Activated CD8-positive, alpha-beta memory T cell treated with anti-CD3 and anti-CD28 coated beads, Interleukin-2, amount 50 U/mL, for 1 hour (primary cell): ENCODE data around the gene SASH3.
A peak's percentile ranks its signal among the peaks of the same experiment; 100 is the strongest.

Source experiments
- DNase-seq: peaks from one replicate; pipeline ENCODE4 v3.0.0-alpha.2; 2020; ENCODE audit errors: extremely low read depth

The SASH3 gene

DNA sequence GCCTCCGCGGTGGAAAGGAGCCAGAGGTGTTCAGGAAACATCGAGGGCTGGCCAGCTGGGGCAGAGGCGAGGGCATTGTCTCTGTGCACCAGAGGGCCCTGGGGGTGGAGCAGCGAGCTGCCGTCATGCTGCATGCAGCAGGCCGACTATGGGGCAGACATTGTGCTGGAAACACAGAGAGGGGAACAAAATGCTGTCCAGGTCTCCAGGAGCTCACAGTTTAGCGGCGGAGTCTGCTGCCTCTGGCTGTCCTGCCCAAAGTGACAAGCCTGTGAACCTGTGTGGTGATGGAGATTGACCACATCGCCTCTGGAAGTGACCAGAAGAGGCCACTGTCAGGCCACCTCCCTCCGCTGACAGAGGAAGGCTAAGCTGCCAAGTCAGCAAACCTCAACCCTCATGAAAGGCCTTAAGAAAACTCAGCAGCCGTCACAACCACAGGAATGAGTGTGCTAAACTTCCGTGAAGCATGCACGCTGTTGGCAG, 20.1 kb upstream of the SASH3 start:
- no peak for DNase-seq

DNA sequence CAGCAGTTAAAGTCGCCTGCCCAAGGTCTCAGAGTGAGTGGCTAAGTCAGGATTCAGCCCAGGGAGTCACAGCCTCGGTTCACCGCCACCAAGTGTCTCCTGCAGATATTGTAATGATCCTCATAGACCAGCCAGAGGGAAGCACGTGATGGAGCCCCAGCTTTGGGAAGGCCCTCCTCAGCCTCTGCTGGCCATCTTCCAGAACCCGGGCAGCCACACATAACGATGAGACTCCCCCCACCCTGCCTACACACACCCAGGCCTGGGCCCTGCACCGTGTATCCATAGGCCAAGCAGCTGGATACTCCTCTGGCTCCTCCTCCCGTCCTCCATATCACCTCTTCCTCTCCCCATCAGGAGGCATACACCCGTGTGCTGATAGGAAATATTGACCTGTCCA, 19.6 kb upstream of the SASH3 start:
- no peak for DNase-seq

- no peak for DNase-seq
Observed at GRCh38 chrX:129760981-129761380, 18.8 kb upstream of the SASH3 start.

DNA sequence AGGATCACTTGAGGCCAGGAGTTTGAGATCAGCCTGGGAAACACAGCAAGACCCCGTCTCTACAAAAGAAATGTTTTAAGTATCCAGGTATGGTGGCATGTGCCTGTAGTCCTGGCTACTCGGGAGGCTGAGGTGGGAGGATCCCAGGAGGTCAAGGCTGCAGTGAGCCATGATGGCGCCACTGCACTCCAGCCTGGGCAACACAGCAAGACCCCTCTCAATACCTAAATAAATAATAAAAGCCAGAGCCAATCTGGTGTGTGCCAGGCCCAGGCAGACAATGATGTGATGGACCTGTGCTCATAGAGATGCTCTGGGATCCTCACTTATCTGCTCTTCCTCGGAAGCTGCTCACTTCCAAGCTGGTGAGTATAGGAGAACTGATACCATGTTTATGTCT, 18.2 kb upstream of the SASH3 start:
- DNase-seq, result no peak

- DNase-seq, result no peak
Observed at GRCh38 chrX:129762448-129762847, 17.3 kb upstream of the SASH3 start.

GRCh38 chrX:129763666-129764065, 16.1 kb upstream of the SASH3 start:
- DNase-seq, result no peak

DNA sequence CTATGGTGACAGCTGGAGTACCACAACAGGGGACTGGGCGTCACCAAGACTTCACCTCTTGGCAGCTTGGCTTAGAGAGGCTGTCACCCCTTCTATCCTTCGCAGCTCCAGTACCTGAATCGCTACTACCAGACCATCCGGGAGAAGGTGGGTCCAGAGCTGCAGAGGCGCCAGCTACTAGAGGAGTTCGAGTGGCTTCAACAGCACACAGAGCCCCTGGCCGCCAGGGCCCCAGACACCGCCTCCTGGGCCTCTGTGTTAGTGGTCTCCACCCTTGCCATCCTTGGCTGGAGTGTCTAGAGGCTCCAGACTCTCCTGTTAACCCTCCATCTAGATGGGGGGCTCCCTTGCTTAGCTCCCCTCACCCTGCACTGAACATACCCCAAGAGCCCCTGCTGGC, 11.6 kb upstream of the SASH3 start:
- DNase-seq, result no peak

- DNase-seq, result no peak
Observed at GRCh38 chrX:129768586-129769466, 10.9 kb upstream of the SASH3 start.

- DNase-seq, result peak; percentile 48
Observed at GRCh38 chrX:129769467-129770154, 10.1 kb upstream of the SASH3 start.

DNA sequence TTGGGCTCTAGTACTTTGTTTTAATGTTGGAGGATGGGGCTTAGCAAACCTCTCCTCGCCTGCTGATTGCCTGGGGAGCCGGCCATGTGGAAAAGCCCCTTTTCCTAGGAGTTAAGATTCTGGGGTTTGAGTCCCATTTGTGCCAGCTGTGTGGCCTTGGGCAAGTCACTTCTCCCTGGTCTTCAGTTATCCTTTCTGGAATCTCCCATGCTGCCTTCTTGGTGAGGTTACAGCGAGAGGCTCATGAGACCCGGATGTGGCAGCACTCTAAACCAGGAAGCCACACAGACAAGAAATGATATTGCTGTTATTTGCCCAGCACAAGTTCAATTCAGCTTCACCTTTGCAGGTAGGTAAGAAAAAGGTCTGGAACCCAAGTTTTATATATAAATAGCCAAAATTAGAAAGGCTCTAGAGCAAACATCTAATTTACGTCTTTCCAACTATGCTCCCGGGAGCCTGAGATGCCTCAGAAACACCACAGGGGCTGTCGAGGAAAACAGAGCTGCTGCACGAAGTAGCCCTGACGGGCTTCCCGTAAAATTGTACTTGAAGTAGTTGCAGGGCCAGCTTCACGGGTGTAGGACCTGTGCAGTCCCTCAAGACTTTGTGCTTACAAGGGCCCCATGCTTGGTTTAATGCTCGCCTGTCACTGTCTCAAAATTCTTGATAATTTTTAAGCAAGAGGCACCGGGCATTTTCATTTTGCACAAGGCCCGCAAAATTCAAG, 8.3 kb upstream of the SASH3 start:
- no peak for DNase-seq

DNA sequence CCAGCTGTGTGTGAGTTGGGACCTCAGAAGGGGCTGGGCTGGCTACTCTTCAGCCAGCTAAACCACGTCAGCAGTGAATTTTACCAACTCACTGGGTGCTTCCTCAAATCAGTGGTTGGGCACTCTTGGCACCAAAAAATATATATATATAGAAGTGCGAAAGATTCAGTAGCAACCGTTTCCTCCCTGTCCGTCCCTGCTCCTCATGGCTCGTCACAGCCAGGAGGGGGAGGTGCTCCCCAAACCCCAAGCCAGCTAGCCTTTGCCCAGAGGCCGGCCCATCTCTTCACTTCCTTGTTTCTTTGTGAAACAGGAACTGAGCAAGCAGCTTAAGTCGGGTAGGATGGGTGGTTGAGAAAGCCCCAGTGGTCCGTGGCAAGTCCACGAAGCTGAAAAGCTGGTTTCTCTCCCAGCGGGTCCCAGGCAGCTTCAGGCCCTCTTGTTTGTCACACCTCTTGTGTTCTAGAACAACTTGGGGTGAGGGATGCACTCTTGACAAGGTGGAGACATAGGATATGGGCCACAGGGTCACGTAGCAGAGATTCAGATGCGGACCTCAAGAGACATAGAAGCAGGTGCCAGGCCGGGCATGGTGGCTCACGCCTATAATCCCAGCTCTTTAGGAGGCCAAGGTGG, 6.8 kb upstream of the SASH3 start:
- no peak for DNase-seq

DNA sequence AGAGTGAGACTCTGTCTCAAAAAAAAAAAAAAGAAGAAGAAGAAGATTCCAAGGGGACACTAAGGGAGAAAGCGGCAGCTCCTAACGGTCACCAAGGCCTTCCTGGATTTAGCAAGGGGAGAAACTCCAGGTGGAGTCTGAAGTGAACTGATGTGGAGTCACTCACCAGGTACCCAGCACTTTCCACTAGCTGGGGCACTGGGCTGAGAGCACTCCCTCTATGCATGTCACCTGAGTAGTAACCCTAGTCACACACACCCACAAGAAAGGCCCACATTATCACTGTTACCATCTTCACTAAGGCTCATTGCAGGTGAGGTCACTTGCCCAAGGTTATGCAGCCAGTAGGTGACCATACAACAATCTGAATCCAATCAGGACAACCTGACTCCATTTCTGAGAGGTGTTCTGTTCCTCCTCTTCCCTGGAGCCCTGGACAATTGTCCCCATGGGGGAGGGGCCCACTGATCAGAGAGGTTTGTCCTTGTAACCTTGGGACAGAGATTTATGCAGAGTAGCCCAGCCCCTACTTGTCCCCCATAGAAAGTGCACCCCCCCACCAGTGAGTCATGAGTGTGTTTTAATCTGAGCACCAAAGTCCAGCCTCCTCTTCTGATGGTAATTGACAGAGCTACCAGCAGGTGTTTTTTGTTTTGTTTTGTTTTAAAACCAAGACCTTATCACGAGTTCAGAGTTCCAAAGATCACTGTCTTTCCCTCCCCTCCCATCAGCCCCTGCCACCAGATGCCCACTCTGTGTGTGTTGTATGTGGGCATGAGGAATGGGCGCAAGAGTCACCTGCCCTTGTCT, 5.9 kb upstream of the SASH3 start:
- no peak for DNase-seq

DNA sequence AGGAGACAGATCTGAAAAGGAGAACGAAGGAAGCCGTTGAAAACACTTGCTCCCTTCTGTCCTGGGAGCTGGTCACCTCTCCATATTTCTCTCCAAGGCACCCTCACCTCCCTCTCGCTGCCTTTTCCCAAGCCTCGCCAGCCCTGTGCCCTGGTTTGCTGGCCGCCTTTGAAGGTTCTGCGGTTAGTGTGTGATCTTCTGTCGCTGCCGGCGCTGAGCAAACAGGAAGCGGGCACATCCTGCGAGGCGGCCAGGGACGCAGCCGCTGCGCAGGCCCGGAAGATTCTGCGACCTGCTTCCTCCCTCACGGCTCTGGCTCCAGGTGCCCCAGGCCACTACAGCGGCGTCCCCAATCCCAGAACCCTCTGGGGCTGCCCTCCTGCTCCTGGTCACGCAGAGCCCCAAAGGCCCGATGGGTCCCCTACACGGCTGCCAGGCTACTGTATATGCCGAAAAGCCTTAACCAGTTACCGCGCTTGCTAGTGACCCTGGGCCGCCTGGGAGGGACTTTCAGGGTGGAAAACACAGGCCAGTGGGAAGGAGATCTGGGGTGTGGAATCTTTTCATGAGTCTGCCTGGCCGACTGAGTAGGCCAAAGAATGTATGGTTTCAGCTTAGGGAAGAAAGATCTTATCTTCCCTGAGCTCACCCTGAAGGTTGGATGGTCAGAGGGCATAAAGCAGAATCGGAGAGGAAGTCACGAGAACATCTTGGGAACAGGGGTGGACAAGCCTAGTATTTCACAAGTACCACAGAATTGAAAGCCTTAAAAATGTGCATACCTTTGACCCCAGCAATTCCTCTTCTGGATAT, 2.3 kb upstream of the SASH3 start:
- DNase-seq, result no peak

DNA sequence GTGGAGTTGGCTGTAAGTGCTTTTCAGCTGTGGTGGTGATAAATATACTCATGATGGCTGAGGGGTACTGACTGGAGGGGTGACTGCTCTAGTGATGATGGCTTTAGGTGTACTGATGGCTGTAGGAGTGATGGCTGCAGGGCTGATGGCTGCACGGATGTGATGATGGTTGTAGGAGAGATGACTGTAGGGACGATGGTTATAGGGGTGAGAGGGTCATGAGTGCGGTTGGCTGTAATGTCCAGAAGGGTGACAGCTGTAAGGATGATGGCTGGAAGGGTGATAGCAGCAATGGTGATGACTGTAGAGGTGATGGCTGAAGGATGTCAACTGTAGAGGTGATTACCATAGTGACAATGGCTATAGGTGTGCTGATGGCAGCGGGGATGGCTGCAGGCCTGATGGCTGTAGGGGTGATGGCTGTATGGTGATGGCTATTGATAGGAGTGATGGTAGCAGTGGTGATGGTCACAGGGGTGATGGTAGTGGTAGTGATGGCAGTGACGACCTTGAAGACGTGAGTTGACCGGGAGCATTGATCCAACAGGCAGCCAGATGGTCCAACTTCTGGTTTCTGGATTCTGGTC, 570 bp upstream of the SASH3 start:
- no peak for DNase-seq

- no peak for DNase-seq
Observed at GRCh38 chrX:129780441-129781105, 824 bp downstream of the SASH3 start.

- DNase-seq, result peak; percentile 54
Observed at GRCh38 chrX:129781134-129781672, 1.5 kb downstream of the SASH3 start.

DNA sequence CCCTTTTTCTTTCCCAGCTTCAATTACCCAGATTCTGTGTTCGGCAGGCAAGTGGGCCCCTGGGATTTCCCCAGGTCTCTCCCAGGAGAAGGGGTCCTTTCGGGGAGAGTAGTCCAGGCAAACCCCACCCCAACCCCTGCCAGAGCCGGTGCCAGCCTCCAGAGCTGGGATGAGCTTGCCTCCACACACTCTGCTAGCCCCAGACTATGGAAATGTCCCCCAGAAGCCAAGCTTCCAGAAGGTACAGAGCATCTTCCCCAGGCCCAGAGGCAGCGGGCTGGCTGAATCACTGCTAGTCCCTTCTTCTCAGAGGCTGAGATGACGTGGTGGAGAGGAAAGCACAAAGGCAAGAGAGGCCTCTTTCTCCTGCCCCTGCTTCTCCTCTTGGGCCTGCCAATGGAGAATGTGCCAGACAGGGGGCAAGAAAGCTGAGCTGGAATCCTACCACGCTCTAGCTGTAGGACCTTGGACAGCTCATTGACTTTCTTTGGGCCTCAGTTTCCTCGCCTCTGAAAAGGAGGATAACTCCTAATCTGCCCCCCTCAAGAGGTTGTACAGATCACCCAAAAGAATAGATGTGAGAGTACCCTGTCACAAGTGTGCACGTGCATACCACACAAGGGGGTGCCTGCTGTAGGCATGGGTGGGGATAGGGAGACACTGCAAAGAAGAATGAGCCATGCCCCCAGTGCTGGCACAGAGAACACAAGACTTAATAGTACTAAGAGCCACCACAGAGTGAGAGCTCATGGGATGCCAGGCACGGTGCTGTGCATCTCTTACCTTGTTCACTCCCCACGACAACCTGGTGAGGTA, 2.1 kb downstream of the SASH3 start:
- no peak for DNase-seq

- DNase-seq, result no peak
Observed at GRCh38 chrX:129782706-129783105, 3.0 kb downstream of the SASH3 start.
